DND-41 (cell line): ENCODE results near the gene NCK1.
A peak's percentile ranks its signal among the peaks of the same experiment; 100 is the strongest.

Experiments used
- ATAC-seq: fragments of 200-7000 bp; cut with Tn5 transposase; 3 replicates; pipeline ENCODE4 v1.9.1; 2021; ENCODE audit warnings: low read depth; ENCODE audit not compliant: insufficient read depth
- DNase-seq: peaks from one replicate; pipeline ENCODE4 v3.0.0-alpha.2; 2020
- H2AFZ ChIP-seq: 2 replicates; pipeline ENCODE4 v1.6.0; 2012; ENCODE audit warnings: low read depth, low read length
- H3K27ac ChIP-seq: 2 replicates; pipeline ENCODE4 v1.5.1; 2012; ENCODE audit warnings: low read length, inconsistent platforms
- H3K27me3 ChIP-seq: fragments of 200-600 bp; sonication (generic); 2 replicates; pipeline ENCODE4 v1.6.0; 2012; ENCODE audit warnings: low read length, mild to moderate bottlenecking, inconsistent platforms; ENCODE audit not compliant: insufficient read depth, poor library complexity
- H3K36me3 ChIP-seq: 2 replicates; pipeline ENCODE4 v1.5.1; 2012; ENCODE audit warnings: low read length, inconsistent platforms; ENCODE audit not compliant: insufficient read depth
- H3K4me1 ChIP-seq: 2 replicates; pipeline ENCODE4 v1.5.1; 2012; ENCODE audit warnings: mild to moderate bottlenecking, low read length; ENCODE audit not compliant: insufficient read depth
- H3K4me2 ChIP-seq: 2 replicates; pipeline ENCODE4 v1.6.0; 2012; ENCODE audit warnings: mild to moderate bottlenecking, moderate library complexity, low read length, inconsistent platforms; ENCODE audit not compliant: insufficient read depth
- H3K4me3 ChIP-seq, 2 experiments: fragments of 200-600 bp in 1 of 2; shearing (Covaris generic) in 1 of 2; 2 replicates each; pipeline ENCODE4 v1.5.1; 2012 to 2016; ENCODE audit warnings: inconsistent platforms in 2 of 2, low read length in 2 of 2, mild to moderate bottlenecking in 2 of 2, low read depth in 1 of 2, moderate library complexity in 1 of 2
- H3K79me2 ChIP-seq: 2 replicates; pipeline ENCODE4 v1.6.0; 2012; ENCODE audit warnings: low read length, inconsistent platforms; ENCODE audit not compliant: insufficient read depth
- H3K9ac ChIP-seq: 2 replicates; pipeline ENCODE4 v1.6.0; 2012; ENCODE audit warnings: low read depth, mild to moderate bottlenecking, inconsistent platforms, low read length, moderate library complexity
- H3K9me3 ChIP-seq: 2 replicates; pipeline ENCODE4 v1.5.1; 2012; ENCODE audit warnings: low read length, moderate library complexity, mild to moderate bottlenecking, inconsistent platforms; ENCODE audit not compliant: insufficient read depth, severe bottlenecking
- H4K20me1 ChIP-seq: 2 replicates; pipeline ENCODE4 v1.6.0; 2012; ENCODE audit warnings: low read length; ENCODE audit not compliant: insufficient read depth
- CTCF ChIP-seq: IDR thresholded peaks from 2 replicates; pipeline ENCODE4 v1.5.1; 2012; ENCODE audit warnings: borderline replicate concordance, low read length, moderate library complexity, mild to moderate bottlenecking; ENCODE audit not compliant: poor library complexity, severe bottlenecking; ENCODE audit errors: extremely low read depth
- EZH2 ChIP-seq: IDR thresholded peaks from 3 replicates; pipeline ENCODE4 v1.6.1; 2012; ENCODE audit warnings: borderline replicate concordance, low read depth, mild to moderate bottlenecking, moderate library complexity, low read length, inconsistent platforms; ENCODE audit not compliant: severe bottlenecking

Gene NCK1

GRCh38 chr3:136852180-136852579 is 9.8 kb upstream of the NCK1 start:
- no peaks in the 10 kb centered on the region for H3K27me3 ChIP-seq
- H2AFZ ChIP-seq, result no peak overlapping the region
- H3K4me2 ChIP-seq, result no peak overlapping the region
- peaks cover 10% of the 10 kb centered on the region; the same call in 1 of the 2 replicates for H4K20me1 ChIP-seq
- DNase-seq (no peak), ATAC-seq (no peak)
- H3K27ac ChIP-seq, result 0 out of 2 replicates have a peak overlapping the region, but pooled peaks have one; percentile 16
- peaks cover 83% of the 10 kb centered on the region for H3K79me2 ChIP-seq
- H3K4me1 ChIP-seq, result 0 out of 2 replicates have a peak, but pooled peaks cover 10% of the 10 kb centered on the region
- peaks cover 35% of the 10 kb centered on the region for H3K36me3 ChIP-seq
- H3K9ac ChIP-seq, result no peak overlapping the region
- no peaks in the 10 kb centered on the region for H3K9me3 ChIP-seq
- TF ChIP-seq CTCF, result no peak
- TF ChIP-seq EZH2, result no peak
- no peak overlapping the region for H3K4me3 ChIP-seq

- H3K27ac ChIP-seq, result no peak overlapping the region
- DNase-seq (no peak), ATAC-seq (no peak)
- peaks cover 27% of the 10 kb centered on the region for H3K36me3 ChIP-seq
- TF ChIP-seq CTCF (no peak), EZH2 (no peak)
- no peaks in the 10 kb centered on the region for H3K9me3 ChIP-seq
- peaks cover 8% of the 10 kb centered on the region; the same call in 1 of the 2 replicates for H4K20me1 ChIP-seq
- H3K4me2 ChIP-seq, result no peak overlapping the region
- no peak overlapping the region for H3K9ac ChIP-seq
- no peaks in the 10 kb centered on the region for H3K27me3 ChIP-seq
- no peak overlapping the region for H2AFZ ChIP-seq
- no peak overlapping the region for H3K4me3 ChIP-seq
- H3K79me2 ChIP-seq, result peaks cover 86% of the 10 kb centered on the region
- peaks cover 33% of the 10 kb centered on the region for H3K4me1 ChIP-seq
Measured at GRCh38 chr3:136856665-136857064, 5.3 kb upstream of the NCK1 start.

GRCh38 chr3:136858381-136858780 is 3.6 kb upstream of the NCK1 start:
- no peak for DNase-seq
- TF ChIP-seq EZH2 (no peak), CTCF (no peak)

GRCh38 chr3:136860541-136860940 is 1.5 kb upstream of the NCK1 start:
- peak overlapping the region; percentile 87 for H3K27ac ChIP-seq
- DNase-seq, result no peak
- TF ChIP-seq CTCF (no peak), EZH2 (no peak)
- H3K4me1 ChIP-seq, result peaks cover 49% of the 10 kb centered on the region
- H3K27me3 ChIP-seq, result no peaks in the 10 kb centered on the region
- peaks cover 88% of the 10 kb centered on the region for H3K79me2 ChIP-seq
- no peak overlapping the region for H2AFZ ChIP-seq
- H4K20me1 ChIP-seq, result peaks cover 4% of the 10 kb centered on the region; the same call in 1 of the 2 replicates
- H3K9me3 ChIP-seq, result no peaks in the 10 kb centered on the region
- H3K9ac ChIP-seq, result peak overlapping the region; percentile 87
- peak overlapping the region; percentile 79 for H3K4me2 ChIP-seq
- H3K36me3 ChIP-seq, result peaks cover 17% of the 10 kb centered on the region
- no peak for ATAC-seq
- peak overlapping the region; percentile 39 to 86; a peak in 3 of 4 replicates for H3K4me3 ChIP-seq

More at GRCh38 chr3:136858381-136858780, 3.6 kb upstream of the NCK1 start:
- Histone ChIP-seq H3K9ac (no peak overlapping the region), H3K4me1 (peaks cover 36% of the 10 kb centered on the region), H3K27ac (no peak overlapping the region), H3K4me2 (no peak overlapping the region), H4K20me1 (peaks cover 9% of the 10 kb centered on the region; the same call in 1 of the 2 replicates), H3K79me2 (peaks cover 88% of the 10 kb centered on the region), H3K4me3 (no peak overlapping the region), H3K27me3 (no peaks in the 10 kb centered on the region), H3K9me3 (no peaks in the 10 kb centered on the region), H2AFZ (no peak overlapping the region), H3K36me3 (peaks cover 27% of the 10 kb centered on the region)
- ATAC-seq, result no peak
